HepG2 (cell line): ENCODE measurements around the gene C6orf132. TPM values are rescaled to one million over a fixed set of nuclear protein-coding genes. Genes with fewer than 3 reads are reported as not detected.
A peak's percentile ranks its signal among the peaks of the same experiment; 100 is the strongest.

Experiments
- DNMT3B ChIP-seq: conservative IDR thresholded peaks from 2 replicates; pipeline ENCODE4 v1.6.1; 2016; ENCODE audit warnings: missing biosample characterization, control low read depth
- ETV5 ChIP-seq: IDR thresholded peaks from 2 replicates; pipeline ENCODE4 v1.6.1; 2018; ENCODE audit warnings: missing biosample characterization, missing genetic modification reagents, inconsistent platforms, borderline replicate concordance
- LBX2 ChIP-seq: sonication (generic); formaldehyde crosslinking; IDR thresholded peaks from 2 replicates; pipeline ENCODE4 v1.5.0; 2020; ENCODE audit warnings: missing genetic modification reagents, mild to moderate bottlenecking, borderline replicate concordance
- NFE2L1 ChIP-seq: sonication (generic); formaldehyde crosslinking; IDR thresholded peaks from 2 replicates; pipeline ENCODE4 v1.4.0; 2020; ENCODE audit warnings: missing genetic modification reagents, mild to moderate bottlenecking, borderline replicate concordance
- NKX3-1 ChIP-seq: sonication (generic); formaldehyde crosslinking; IDR thresholded peaks from 2 replicates; pipeline ENCODE4 v1.5.0; 2020; ENCODE audit warnings: missing genetic modification reagents
- RBM39 ChIP-seq: fragments of 200-400 bp; formaldehyde crosslinking; IDR thresholded peaks from one replicate; pipeline ENCODE4 v1.6.1; 2018; ENCODE audit warnings: antibody characterized with exemption, mild to moderate bottlenecking, low read depth, low read length; ENCODE audit not compliant: poor library complexity, severe bottlenecking
- RFX3 ChIP-seq: IDR thresholded peaks from 2 replicates; pipeline ENCODE4 v1.6.1; 2016; ENCODE audit warnings: missing biosample characterization, missing genetic modification reagents
- SYNCRIP ChIP-seq: fragments of 200-400 bp; formaldehyde crosslinking; IDR thresholded peaks from 2 replicates; pipeline ENCODE4 v1.6.1; 2018; ENCODE audit warnings: mild to moderate bottlenecking, low read depth, low read length; ENCODE audit not compliant: insufficient read depth
- TRAFD1 ChIP-seq: sonication (generic); formaldehyde crosslinking; IDR thresholded peaks from 2 replicates; pipeline ENCODE4 v1.5.1; 2020; ENCODE audit warnings: missing genetic modification reagents, mild to moderate bottlenecking, borderline replicate concordance
- USF2 ChIP-seq, 2 experiments: sonication (generic) in 1 of 2; formaldehyde crosslinking in 1 of 2; IDR thresholded peaks; 2 replicates each; pipeline versions ENCODE4 v1.5.1 to v1.6.1; 2011 to 2020; ENCODE audit warnings: borderline replicate concordance in 1 of 2, low read depth in 1 of 2, low read length in 1 of 2, mild to moderate bottlenecking in 1 of 2, missing genetic modification reagents in 1 of 2, moderate library complexity in 1 of 2
- ZKSCAN5 ChIP-seq: sonication (generic); formaldehyde crosslinking; IDR thresholded peaks from 2 replicates; pipeline ENCODE4 v1.5.1; 2020; ENCODE audit warnings: mild to moderate bottlenecking, missing genetic modification reagents
- ZNF350 ChIP-seq: sonication (generic); formaldehyde crosslinking; IDR thresholded peaks from 2 replicates; pipeline ENCODE4 v1.4.0; 2020; ENCODE audit warnings: mild to moderate bottlenecking, low read depth, missing genetic modification reagents, borderline replicate concordance
- ZSCAN20 ChIP-seq: sonication (generic); formaldehyde crosslinking; IDR thresholded peaks from 2 replicates; pipeline ENCODE4 v1.4.0; 2020; ENCODE audit warnings: missing genetic modification reagents, mild to moderate bottlenecking, borderline replicate concordance
- polyA plus RNA-seq, 8 experiments: library from polyadenylated mRNA; depleted of rRNA in 3 of 8; stranded (reverse) in 7 of 8; unstranded in 1 of 8; fragments of >200 nt; fragmentation: Illumina TruSeq in 4 of 8; extraction: Trizol in 4 of 8; gene quantifications; 2 replicates each; pipeline versions ENCODE4 v1.2.1 to v1.2.3, GENCODE V29; 2011 to 2016; ENCODE audit warnings: low read depth in 4 of 8, missing spikeins in 1 of 8, mixed read lengths in 1 of 8; ENCODE audit not compliant: insufficient read depth in 1 of 8
- total RNA-seq, 5 experiments: library from RNA; depleted of rRNA; stranded (reverse); fragments of >200 nt; fragmentation: Illumina TruSeq; extraction: Trizol; gene quantifications; 2 replicates each; pipeline ENCODE4 v1.2.3, GENCODE V29; 2016; ENCODE audit warnings: low read depth in 1 of 5
- TF ChIP-seq, protein P1 (sequence below): sonication (generic); formaldehyde crosslinking; IDR thresholded peaks from 2 replicates; pipeline ENCODE4 v1.4.0; 2020; ENCODE audit warnings: mild to moderate bottlenecking, missing genetic modification reagents, borderline replicate concordance
- TF ChIP-seq, protein P2 (sequence below): sonication (generic); formaldehyde crosslinking; IDR thresholded peaks from 2 replicates; pipeline ENCODE4 v1.4.0; 2020; ENCODE audit warnings: mild to moderate bottlenecking, missing genetic modification reagents
- TF ChIP-seq, protein P3 (sequence below): sonication (generic); formaldehyde crosslinking; IDR thresholded peaks from 2 replicates; pipeline ENCODE4 v1.5.0; 2020; ENCODE audit warnings: mild to moderate bottlenecking, missing genetic modification reagents

The C6orf132 gene
- total and polyA plus RNA-seq, 2 of the 13 experiments (the other 11 are each of a cell fraction or from before 2014, with no cell fraction given): 0.78 to 3.0 TPM

DNA sequence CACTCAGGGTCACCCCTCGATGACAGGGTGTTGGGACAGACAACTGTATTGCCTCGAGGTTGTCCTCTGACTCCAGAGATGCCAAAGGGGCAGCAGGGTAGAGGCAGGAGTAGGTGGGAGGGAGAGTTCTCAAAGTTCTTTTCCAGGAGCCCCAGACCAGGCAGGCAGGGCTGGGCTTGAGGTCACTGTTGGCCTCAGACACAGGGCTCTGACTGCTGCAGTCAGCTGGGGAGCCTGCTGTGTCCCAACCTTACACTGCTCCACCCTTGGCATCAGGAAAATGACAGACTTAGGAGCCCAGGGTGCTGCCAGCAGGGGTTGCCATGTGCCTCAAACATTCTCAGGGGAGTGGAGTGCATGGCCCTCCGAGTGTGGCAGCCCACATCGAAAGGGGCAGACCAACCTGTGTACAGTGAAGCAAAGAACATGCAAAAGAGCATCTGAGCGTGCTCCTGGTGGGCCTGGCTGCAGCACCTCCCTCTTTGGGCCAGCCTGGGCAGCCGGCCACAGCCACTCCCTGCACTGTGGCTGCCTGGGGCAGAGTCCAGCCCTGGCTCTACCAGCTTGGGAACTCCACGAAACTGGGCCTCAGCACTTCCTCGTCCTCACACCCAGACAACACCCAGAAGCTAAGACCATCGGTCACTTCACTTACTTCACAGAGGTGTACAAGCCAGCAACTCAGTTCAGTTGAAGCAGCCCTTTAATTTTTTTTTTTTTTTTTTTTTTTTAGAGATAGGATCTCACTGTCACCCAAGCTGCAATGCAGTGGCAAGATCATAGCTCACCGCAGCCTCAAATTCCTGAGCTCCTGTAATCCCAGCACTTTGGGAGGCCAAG, 24.0 kb downstream of the C6orf132 start (continued):
- TF ChIP-seq, protein P1, sequence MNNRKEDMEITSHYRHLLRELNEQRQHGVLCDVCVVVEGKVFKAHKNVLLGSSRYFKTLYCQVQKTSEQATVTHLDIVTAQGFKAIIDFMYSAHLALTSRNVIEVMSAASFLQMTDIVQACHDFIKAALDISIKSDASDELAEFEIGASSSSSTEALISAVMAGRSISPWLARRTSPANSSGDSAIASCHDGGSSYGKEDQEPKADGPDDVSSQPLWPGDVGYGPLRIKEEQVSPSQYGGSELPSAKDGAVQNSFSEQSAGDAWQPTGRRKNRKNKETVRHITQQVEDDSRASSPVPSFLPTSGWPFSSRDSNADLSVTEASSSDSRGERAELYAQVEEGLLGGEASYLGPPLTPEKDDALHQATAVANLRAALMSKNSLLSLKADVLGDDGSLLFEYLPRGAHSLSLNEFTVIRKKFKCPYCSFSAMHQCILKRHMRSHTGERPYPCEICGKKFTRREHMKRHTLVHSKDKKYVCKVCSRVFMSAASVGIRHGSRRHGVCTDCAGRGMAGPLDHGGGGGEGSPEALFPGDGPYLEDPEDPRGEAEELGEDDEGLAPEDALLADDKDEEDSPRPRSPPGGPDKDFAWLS: no peak
- no peak for TF ChIP-seq NFE2L1 (CRISPR knock-in tag)
- TF ChIP-seq TRAFD1 (CRISPR knock-in tag): 0 out of 2 replicates have a peak, but pooled peaks have one; percentile 94
- TF ChIP-seq DNMT3B (CRISPR knock-in tag): no peak
- TF ChIP-seq ETV5 (CRISPR knock-in tag): peak; percentile 34; the same call in 1 of the 2 replicates
- TF ChIP-seq RBM39: no peak
- TF ChIP-seq ZNF350 (CRISPR knock-in tag): peak; percentile 82; the same call in 1 of the 2 replicates
- TF ChIP-seq NKX3-1: no peak
- TF ChIP-seq LBX2 (CRISPR knock-in tag): no peak
- no peak for TF ChIP-seq ZSCAN20 (CRISPR knock-in tag)
- TF ChIP-seq, protein P2, sequence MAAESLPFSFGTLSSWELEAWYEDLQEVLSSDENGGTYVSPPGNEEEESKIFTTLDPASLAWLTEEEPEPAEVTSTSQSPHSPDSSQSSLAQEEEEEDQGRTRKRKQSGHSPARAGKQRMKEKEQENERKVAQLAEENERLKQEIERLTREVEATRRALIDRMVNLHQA: no peak
- no peak for TF ChIP-seq ZKSCAN5 (CRISPR knock-in tag)
- no peak for TF ChIP-seq USF2 (IDR thresholded peaks at IDR 0.05; ENCODE audit: low read depth, low read length)
- no peak for TF ChIP-seq USF2 (CRISPR knock-in tag; IDR thresholded peaks at IDR 0.05; ENCODE audit: borderline replicate concordance)
- no peak for TF ChIP-seq RFX3 (CRISPR knock-in tag)
- TF ChIP-seq, protein P3, sequence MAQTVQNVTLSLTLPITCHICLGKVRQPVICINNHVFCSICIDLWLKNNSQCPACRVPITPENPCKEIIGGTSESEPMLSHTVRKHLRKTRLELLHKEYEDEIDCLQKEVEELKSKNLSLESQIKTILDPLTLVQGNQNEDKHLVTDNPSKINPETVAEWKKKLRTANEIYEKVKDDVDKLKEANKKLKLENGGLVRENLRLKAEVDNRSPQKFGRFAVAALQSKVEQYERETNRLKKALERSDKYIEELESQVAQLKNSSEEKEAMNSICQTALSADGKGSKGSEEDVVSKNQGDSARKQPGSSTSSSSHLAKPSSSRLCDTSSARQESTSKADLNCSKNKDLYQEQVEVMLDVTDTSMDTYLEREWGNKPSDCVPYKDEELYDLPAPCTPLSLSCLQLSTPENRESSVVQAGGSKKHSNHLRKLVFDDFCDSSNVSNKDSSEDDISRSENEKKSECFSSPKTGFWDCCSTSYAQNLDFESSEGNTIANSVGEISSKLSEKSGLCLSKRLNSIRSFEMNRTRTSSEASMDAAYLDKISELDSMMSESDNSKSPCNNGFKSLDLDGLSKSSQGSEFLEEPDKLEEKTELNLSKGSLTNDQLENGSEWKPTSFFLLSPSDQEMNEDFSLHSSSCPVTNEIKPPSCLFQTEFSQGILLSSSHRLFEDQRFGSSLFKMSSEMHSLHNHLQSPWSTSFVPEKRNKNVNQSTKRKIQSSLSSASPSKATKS (CRISPR knock-in tag): no peak
- TF ChIP-seq SYNCRIP: no peak
